Panc1 (cell line): ENCODE measurements around the gene GRIN1. TPM values are rescaled to one million over a fixed set of nuclear protein-coding genes. Genes with fewer than 3 reads are reported as not detected.

ENCODE experiments used
- ATAC-seq: fragments of 200-7000 bp; cut with Tn5 transposase; 2 replicates; pipeline ENCODE4 v1.9.1; 2020; ENCODE audit warnings: mild to moderate bottlenecking, moderate library complexity
- BruUV-seq: library from RNA; stranded (reverse); fragments of 400-500 nt; replicated peaks from 2 replicates; lab custom pipeline; 2021; lab: Mats Ljungman, UMichigan
- CTCF ChIA-PET: fragments of 300-600 bp; sonication (Branson Sonifier 250); formaldehyde crosslinking; loops from one replicate; lab custom pipeline; 2022; ENCODE audit warnings: antibody characterized with exemption; lab: Charles Lee
- POLR2A ChIA-PET: fragments of 300-600 bp; sonication (Branson Sonifier 250); formaldehyde crosslinking; loops from one replicate; lab custom pipeline; 2022; ENCODE audit warnings: antibody characterized with exemption; lab: Charles Lee
- DNase-seq: peaks from one replicate; pipeline ENCODE4 v3.0.0-alpha.2; 2010; ENCODE audit warnings: low read depth, low spot score
- H3K27ac ChIP-seq: 2 replicates; pipeline ENCODE4 v1.5.1; 2011; ENCODE audit warnings: mild to moderate bottlenecking, low read length, inconsistent platforms
- H3K27me3 ChIP-seq: fragments of 200-500 bp; sonication (Bioruptor generic); 2 replicates; pipeline ENCODE4 v1.6.0; 2014; ENCODE audit warnings: low read length, inconsistent platforms; ENCODE audit not compliant: control insufficient read depth, insufficient read depth
- H3K36me3 ChIP-seq: fragments of 200-500 bp; sonication (Bioruptor generic); 2 replicates; pipeline ENCODE4 v1.5.1; 2014; ENCODE audit warnings: inconsistent platforms, mild to moderate bottlenecking, low read length, moderate library complexity; ENCODE audit not compliant: control insufficient read depth, insufficient read depth
- H3K4me1 ChIP-seq: 2 replicates; pipeline ENCODE4 v1.5.1; 2011; ENCODE audit warnings: inconsistent platforms, mild to moderate bottlenecking, low read length, moderate library complexity; ENCODE audit not compliant: control insufficient read depth, insufficient read depth
- H3K4me3 ChIP-seq, 2 experiments: 2 replicates each; pipeline ENCODE4 v1.5.1; 2011 to 2012; ENCODE audit warnings: low read depth in 2 of 2, low read length in 2 of 2, mild to moderate bottlenecking in 2 of 2, inconsistent platforms in 1 of 2, moderate library complexity in 1 of 2
- H3K9me3 ChIP-seq: fragments of 200-500 bp; sonication (Bioruptor generic); 2 replicates; pipeline ENCODE4 v1.5.1; 2014; ENCODE audit warnings: low read depth, mild to moderate bottlenecking, inconsistent platforms, low read length, moderate library complexity; ENCODE audit not compliant: control insufficient read depth, insufficient read depth
- POLR2AphosphoS5 ChIP-seq: IDR thresholded peaks from 2 replicates; pipeline ENCODE4 v1.6.1; 2012; ENCODE audit warnings: mild to moderate bottlenecking, low read depth, low read length, moderate library complexity
- REST ChIP-seq, 2 experiments: IDR thresholded peaks; 2 replicates each; pipeline ENCODE4 v1.6.1; 2011 to 2012; ENCODE audit warnings: low read depth in 2 of 2, control low read depth in 1 of 2, low read length in 1 of 2, mild to moderate bottlenecking in 1 of 2, moderate library complexity in 1 of 2; ENCODE audit not compliant: insufficient read depth in 1 of 2
- SIN3A ChIP-seq: IDR thresholded peaks from 2 replicates; pipeline ENCODE4 v1.6.1; 2012; ENCODE audit warnings: low read depth, mild to moderate bottlenecking, low read length, moderate library complexity, borderline replicate concordance; ENCODE audit not compliant: insufficient read depth
- TCF7L2 ChIP-seq: IDR thresholded peaks from 2 replicates; pipeline ENCODE4 v1.6.1; 2011; ENCODE audit warnings: mild to moderate bottlenecking, low read depth, low read length, inconsistent platforms
- in situ Hi-C: cut with HindIII; loops from 2 replicates; pipeline ENCODE4 v1.10.0; 2016; ENCODE audit warnings: low sequenced_read_pairs, low pct_unique_long_range_greater_than_20kb
- intact Hi-C: fragments of 100-400 bp; cut with micrococcal nuclease; formaldehyde crosslinking; loops from one replicate; pipeline ENCODE4 v1.10.0; 2022; ENCODE audit not compliant: unreplicated experiment
- total RNA-seq: library from RNA; stranded (reverse); gene quantifications from one replicate; pipeline ENCODE4 v1.2.1, GENCODE V29; 2021; ENCODE audit not compliant: unreplicated experiment
- TF ChIP-seq, protein P1 (sequence below): fragments of 450-650 bp; IDR thresholded peaks from 2 replicates; pipeline ENCODE4 v1.5.1; 2017; ENCODE audit warnings: mild to moderate bottlenecking

The GRIN1 gene
- total RNA-seq, 1 experiment from 2014 or later = 4.9 TPM

- intact Hi-C loops = no loop called here
Observed at GRCh38 chr9:137136881-137137607, 1.9 kb upstream of the GRIN1 start.

GRCh38 chr9:137138058-137138721 lies 764 bp upstream of the GRIN1 start:
- no TSS peak for BruUV-seq
- Histone ChIP-seq H3K27me3 (no peaks in the 10 kb centered on the region), H3K36me3 (no peaks in the 10 kb centered on the region), H3K27ac (no peak overlapping the region), H3K4me1 (no peaks in the 10 kb centered on the region), H3K9me3 (no peaks in the 10 kb centered on the region), H3K4me3 (no peak overlapping the region)
- DNase-seq (no peak), ATAC-seq (no peak)
- CTCF ChIA-PET = no interaction called here
- TF ChIP-seq SIN3A (no peak), POLR2AphosphoS5 (no peak), REST (IDR thresholded peaks at IDR 0.05; ENCODE audit: insufficient read depth in 1 of 2, low read depth in 2 of 2, low read length in 1 of 2) (no peak), TCF7L2 (no peak)
- TF ChIP-seq, protein P1, sequence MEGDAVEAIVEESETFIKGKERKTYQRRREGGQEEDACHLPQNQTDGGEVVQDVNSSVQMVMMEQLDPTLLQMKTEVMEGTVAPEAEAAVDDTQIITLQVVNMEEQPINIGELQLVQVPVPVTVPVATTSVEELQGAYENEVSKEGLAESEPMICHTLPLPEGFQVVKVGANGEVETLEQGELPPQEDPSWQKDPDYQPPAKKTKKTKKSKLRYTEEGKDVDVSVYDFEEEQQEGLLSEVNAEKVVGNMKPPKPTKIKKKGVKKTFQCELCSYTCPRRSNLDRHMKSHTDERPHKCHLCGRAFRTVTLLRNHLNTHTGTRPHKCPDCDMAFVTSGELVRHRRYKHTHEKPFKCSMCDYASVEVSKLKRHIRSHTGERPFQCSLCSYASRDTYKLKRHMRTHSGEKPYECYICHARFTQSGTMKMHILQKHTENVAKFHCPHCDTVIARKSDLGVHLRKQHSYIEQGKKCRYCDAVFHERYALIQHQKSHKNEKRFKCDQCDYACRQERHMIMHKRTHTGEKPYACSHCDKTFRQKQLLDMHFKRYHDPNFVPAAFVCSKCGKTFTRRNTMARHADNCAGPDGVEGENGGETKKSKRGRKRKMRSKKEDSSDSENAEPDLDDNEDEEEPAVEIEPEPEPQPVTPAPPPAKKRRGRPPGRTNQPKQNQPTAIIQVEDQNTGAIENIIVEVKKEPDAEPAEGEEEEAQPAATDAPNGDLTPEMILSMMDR = no peak
- intact Hi-C loops (no loop called here), in situ Hi-C loops (no loop called here)
- POLR2A ChIA-PET = no interaction called here

More at GRCh38 chr9:137136881-137137607, 1.9 kb upstream of the GRIN1 start:
- TF ChIP-seq POLR2AphosphoS5 (no peak), TCF7L2 (no peak), REST (IDR thresholded peaks at IDR 0.05; ENCODE audit: insufficient read depth in 1 of 2, low read depth in 2 of 2, low read length in 1 of 2) (no peak), SIN3A (no peak)
- TF ChIP-seq, protein P1 = no peak
- in situ Hi-C loops = no loop called here
- ChIA-PET POLR2A (no interaction called here), CTCF (interaction anchor here (0.6 kb wide), 1 partner anchor 13 kb away, joined by 15 read pairs; no protein-coding TSS in a partner anchor)
- DNase-seq = no peak
- Histone ChIP-seq H3K4me3 (no peak overlapping the region), H3K27ac (no peak overlapping the region), H3K27me3 (no peaks in the 10 kb centered on the region), H3K4me1 (no peaks in the 10 kb centered on the region), H3K36me3 (no peaks in the 10 kb centered on the region), H3K9me3 (no peaks in the 10 kb centered on the region)
- BruUV-seq = no TSS peak
- ATAC-seq = no peak
